ENCODE results near the gene CELF3.

DNA sequence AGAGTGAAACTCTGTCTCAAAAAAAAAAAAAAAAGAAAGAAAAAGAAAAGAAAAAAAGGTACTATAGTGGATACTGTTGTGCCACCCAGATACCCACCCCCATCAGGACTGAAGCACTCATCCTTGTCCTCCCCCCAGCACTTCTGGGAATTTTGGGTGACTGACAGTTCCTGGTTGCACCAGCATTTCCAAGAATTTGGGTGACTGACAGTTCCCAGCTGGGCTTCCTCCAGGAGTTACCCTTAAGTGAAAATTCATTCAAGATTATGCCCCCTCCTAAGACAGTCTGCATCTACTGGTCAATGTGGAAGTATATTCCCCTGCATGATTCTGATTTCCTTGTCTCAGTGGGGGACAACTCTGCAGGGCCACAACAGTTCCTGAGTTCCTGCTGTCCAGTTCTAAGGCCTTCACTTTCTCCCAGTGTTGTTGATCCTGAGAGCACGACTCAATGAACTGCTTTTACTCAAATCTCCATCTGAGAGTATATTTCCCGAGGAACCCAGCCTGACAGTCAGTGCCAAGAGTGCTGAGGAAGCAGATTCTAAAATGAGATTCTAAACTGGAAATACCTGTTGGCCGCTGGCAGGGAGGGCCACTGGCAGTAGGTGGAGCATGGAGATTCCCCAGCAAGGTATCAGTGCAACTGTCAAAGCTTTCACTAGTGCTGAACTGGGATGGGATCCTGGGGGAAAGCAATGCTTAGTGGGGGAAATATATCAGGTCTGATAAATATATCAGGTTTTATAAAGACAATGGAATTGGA, 23.2 kb upstream of the CELF3 start:
- TF ChIP-seq, protein P1, sequence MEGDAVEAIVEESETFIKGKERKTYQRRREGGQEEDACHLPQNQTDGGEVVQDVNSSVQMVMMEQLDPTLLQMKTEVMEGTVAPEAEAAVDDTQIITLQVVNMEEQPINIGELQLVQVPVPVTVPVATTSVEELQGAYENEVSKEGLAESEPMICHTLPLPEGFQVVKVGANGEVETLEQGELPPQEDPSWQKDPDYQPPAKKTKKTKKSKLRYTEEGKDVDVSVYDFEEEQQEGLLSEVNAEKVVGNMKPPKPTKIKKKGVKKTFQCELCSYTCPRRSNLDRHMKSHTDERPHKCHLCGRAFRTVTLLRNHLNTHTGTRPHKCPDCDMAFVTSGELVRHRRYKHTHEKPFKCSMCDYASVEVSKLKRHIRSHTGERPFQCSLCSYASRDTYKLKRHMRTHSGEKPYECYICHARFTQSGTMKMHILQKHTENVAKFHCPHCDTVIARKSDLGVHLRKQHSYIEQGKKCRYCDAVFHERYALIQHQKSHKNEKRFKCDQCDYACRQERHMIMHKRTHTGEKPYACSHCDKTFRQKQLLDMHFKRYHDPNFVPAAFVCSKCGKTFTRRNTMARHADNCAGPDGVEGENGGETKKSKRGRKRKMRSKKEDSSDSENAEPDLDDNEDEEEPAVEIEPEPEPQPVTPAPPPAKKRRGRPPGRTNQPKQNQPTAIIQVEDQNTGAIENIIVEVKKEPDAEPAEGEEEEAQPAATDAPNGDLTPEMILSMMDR (conservative IDR thresholded peaks at IDR 0.05): no peak; the same call in 1 of the 2 replicates
- TF ChIP-seq EZH2 (IDR thresholded peaks at IDR 0.05; ENCODE audit: low read depth): no peak

Measured in PC-9 (cell line).